Activated CD8-positive, alpha-beta memory T cell treated with anti-CD3 and anti-CD28 coated beads, Interleukin-2, amount 50 U/mL, for 24 hours (primary cell): Measurements from ENCODE around the gene TCP11.
"Not testable (repeated sequence)": the region's sequence is repeated elsewhere in the genome, so short reads cannot be mapped to it uniquely, and the experiment has no call there.

Experiments
- DNase-seq: peaks from one replicate; pipeline ENCODE4 v3.0.0-alpha.2; 2020; ENCODE audit errors: extremely low read depth

Gene TCP11

GRCh38 chr6:35146453-35146852, 5.3 kb upstream of the TCP11 start:
- no peak for DNase-seq

DNA sequence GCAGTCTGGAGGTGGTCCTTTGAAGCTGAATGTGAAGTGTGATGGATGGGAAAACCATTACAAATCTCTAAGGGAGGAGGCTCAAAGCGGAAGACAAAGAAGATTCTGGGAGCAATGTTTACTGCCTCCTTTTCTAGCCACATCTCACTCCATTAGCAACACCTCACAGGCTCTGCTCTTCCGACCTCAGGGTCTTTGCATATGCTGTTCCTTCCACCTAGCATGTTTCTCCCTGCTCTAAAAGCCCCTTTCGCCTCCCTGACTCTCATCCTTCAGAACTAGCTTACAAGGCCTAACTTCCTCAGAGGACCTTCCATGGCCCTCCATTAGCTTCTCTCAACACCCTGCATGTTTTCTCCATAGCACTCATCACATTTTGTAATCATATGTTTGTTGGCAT, 4.6 kb upstream of the TCP11 start:
- DNase-seq: no peak

GRCh38 chr6:35142588-35143569, 1.7 kb upstream of the TCP11 start:
- DNase-seq: no peak

GRCh38 chr6:35140639-35141006, 516 bp downstream of the TCP11 start:
- no peak for DNase-seq

- DNase-seq: peak; percentile 15
Measured at GRCh38 chr6:35139924-35140638, 1.1 kb downstream of the TCP11 start.

DNA sequence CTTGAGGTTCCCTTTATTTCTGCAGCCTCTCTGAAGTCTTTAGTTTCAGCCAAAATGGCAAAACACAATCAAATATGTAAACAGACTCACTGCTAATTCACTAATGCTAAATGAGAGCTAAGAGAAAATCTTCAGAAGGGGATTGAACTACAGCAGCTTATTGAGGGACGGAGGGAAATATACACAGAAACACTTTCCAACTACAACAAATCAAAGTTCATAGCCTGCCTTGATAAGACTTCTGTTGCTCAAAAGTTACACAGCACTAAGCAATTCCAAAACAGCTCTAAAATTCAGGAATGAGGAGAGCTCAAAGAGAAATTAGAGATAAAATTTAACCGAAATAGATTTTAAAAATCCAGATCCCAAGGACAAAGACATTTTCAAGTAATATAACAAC, 1.7 kb downstream of the TCP11 start:
- DNase-seq: no peak

- DNase-seq: not testable (repeated sequence)
Measured at GRCh38 chr6:35138191-35138590, 2.9 kb downstream of the TCP11 start.

- DNase-seq: no peak
Measured at GRCh38 chr6:35136185-35136584, 5.0 kb downstream of the TCP11 start.

GRCh38 chr6:35128496-35128895, 12.6 kb downstream of the TCP11 start:
- no peak for DNase-seq

DNA sequence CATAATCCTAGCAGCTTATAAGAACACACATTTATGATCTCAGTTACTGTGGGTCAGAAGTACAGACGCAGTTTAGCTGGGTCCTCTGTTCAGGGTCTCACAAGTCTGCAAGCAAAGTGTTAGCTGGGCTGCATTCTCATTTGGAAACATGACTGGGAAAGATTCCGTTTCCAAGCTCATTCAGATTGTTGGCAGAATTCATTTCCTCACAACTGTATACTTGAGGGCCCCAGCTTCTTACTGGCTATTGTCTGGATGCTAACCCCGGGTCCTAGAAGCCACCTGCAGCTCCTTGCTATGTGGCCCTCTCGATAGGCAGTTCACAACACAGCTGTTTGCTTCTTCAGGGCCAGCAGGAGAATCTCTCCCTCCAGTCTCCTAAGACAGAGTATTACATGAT, 13.1 kb downstream of the TCP11 start:
- DNase-seq: no peak

GRCh38 chr6:35124356-35124755, 16.8 kb downstream of the TCP11 start:
- no peak for DNase-seq

- DNase-seq: no peak
Measured at GRCh38 chr6:35120746-35121145, 20.4 kb downstream of the TCP11 start.

DNA sequence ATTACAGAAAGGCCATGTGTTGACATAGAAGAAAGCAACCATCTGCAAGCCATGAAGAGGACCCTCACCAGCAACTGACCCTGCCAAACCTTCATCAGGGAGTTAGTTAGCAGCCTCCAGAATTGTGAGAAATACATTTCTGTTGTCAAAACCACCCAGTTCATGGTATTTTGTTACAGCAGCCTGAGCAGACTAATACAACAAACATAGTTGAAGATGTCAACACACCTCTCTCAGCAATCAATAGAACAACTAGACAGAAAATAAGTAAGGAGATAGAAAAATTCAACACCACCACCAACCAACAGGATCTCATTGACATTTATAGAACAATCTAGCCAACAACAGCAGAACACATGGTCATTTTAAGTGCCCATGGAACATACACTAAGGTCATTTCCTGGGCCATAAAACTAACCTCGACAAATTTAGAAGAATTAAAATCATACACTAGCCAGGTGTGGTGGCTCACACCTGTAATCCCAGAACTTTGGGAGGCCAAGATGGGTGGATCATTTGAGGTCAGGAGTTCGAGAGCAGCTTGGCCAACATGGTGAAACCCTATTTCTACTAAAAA, 32.7 kb downstream of the TCP11 start:
- DNase-seq: no peak

- DNase-seq: not testable (repeated sequence)
Measured at GRCh38 chr6:35107761-35108160, 33.4 kb downstream of the TCP11 start.

DNA sequence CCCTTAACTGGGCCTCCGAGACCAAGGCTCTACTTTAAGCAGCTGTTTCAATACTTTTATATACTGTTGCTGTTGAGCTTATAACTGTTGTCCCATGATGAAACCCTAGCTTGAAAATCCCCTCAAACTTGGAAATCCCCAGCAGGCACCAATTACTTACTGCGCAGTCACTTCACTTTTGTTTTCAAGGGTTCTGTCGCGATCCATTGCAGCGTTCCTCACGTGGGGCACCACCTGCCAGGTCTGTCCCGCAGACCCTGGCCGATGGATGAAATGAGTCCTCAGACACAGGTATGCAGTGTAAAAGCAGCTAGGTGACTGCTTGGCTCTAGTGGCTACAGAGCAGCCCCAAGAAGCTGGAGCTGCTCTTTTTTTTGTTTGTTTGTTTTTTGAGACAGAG, 33.9 kb downstream of the TCP11 start:
- not testable (repeated sequence) for DNase-seq

DNA sequence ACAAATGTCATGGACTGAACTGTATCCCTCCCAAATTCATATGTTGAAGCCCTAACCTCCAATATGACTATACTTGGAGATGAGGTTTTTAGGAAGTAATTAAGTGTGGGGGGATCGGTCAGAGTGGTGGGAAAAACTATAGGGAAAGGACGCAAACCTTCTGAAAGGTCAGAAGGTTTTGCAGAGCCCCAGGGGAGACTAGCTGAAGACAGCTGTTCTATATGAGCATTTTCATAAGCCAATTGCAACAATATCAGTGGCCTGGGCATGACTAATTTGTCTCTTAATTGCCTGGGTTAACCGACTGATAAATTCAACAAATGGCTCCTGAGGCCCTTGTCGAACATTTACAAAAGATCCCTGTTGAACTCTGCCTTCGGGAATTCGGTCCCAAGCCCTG, 35.1 kb downstream of the TCP11 start:
- DNase-seq: not testable (repeated sequence)

GRCh38 chr6:35105078-35105477, 36.1 kb downstream of the TCP11 start:
- no peak for DNase-seq

DNA sequence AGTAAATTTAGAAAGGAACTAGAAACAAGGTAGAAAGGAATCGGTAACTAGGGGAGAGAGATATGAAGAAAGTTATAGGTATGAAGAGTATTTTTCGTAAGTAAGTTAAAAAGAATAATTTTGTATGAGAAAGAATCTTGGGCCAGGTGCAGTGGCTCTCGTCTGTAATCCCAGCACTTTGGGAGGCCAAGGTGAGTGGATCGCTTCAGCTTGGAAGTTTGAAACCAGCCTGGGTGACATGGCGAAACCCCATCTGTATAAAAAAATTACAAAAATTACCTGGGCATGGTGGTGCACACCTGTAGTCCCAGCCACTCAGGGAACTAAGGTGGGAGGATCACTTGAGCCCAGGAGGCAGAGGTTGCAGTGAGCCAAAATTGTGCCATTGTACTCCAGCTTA, 42.0 kb downstream of the TCP11 start:
- DNase-seq: no peak

DNA sequence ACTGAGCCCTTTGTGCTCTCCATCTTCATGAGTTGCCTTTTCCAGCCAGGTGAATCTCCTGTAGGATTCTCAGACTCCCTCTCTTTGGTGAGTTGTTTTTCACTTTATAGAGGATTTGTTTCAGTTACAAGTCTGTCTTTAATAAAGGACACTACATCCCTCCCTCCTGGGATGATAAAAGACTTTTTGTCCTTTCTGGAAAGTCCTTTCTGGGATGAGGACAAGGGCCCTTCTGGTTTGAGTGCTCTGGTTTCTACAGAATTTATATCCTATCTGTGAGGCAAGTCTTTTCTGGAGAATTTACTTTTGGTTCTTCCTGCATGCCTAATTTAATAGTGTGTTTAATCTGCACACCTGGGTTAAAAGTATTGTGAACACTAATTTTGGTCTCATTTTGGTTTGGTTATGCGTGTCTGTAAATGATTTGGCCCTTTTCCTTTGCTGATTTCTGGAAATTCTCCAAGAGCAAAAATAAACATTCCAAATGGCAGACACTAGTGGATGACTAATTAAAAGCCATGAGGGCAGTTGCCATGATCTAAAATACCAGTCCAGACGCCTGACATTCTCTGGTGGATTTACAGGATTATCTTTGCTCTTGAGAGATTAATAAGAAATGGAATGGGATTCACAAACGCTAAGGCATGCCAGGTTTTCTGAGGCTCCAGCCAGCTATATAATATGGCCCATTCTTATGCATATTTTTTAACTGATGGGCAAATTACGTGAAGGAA, 44.8 kb downstream of the TCP11 start:
- no peak for DNase-seq

- DNase-seq: no peak
Measured at GRCh38 chr6:35094183-35094582, 47.0 kb downstream of the TCP11 start.

DNA sequence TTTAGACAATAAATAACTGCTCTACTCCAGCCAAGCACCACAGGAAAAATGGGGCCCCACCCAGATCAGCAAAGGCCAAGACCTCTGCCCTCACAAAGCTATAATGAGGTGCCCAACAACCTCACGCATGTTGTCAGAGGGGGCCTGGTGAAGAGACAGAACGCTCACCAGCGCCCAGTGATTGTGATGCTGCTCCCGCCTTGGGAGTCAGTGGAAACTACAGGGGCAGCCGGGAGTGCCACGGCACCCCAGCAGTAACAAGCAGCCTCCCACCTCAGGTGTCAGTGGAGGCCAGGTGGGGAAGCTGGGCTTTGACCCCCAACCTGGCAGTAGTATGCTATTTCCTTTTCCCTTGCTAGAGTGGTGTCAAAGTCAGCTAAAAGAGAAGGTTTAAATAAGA, 47.4 kb downstream of the TCP11 start:
- DNase-seq: no peak

- DNase-seq: no peak
Measured at GRCh38 chr6:35093118-35093445, 48.1 kb downstream of the TCP11 start.
